T-cell (primary cell): Measurements from ENCODE around the gene CHD2. TPM values are rescaled to one million over a fixed set of nuclear protein-coding genes. Genes with fewer than 3 reads are reported as not detected.

Experiments used
- ATAC-seq, 4 experiments: fragments of 200-7000 bp in 3 of 4; fragments of 150-1000 bp in 1 of 4; cut with Tn5 transposase; replicated peaks in 1 of 4; 1 replicate in 3 of 4; 2 replicates in 1 of 4; pipeline ENCODE4 v1.10.0; 2021; ENCODE audit warnings: moderate library complexity in 3 of 4, mild to moderate bottlenecking in 2 of 4, moderate number of reproducible peaks in 1 of 4
- CTCF ChIA-PET, 2 donors: fragments of 300-600 bp; sonication (Branson Sonifier 250); formaldehyde crosslinking; loops; one replicate each; lab custom pipeline; 2022; ENCODE audit warnings: antibody characterized with exemption in 2 of 2; lab: Charles Lee
- POLR2A ChIA-PET, 2 donors: fragments of 300-600 bp; sonication (Branson Sonifier 250); formaldehyde crosslinking; loops; one replicate each; lab custom pipeline; 2022; ENCODE audit warnings: antibody characterized with exemption in 2 of 2; lab: Charles Lee
- DNase-seq, 35 experiments: peaks; one replicate each; pipeline versions ENCODE4 v3.0.0 to v3.0.0-alpha.2; 2013 to 2023
- H3K27ac ChIP-seq: one replicate; pipeline ENCODE4 v1.5.1; 2013; ENCODE audit warnings: low read length
- H3K27me3 ChIP-seq, 2 experiments: replicated peaks in 1 of 2; 1 replicate in 1 of 2; 2 replicates in 1 of 2; pipeline versions ENCODE4 v1.6.1 to v1.7.0; 2013; ENCODE audit warnings: low read length in 1 of 2, mixed read lengths in 1 of 2; ENCODE audit not compliant: control insufficient read depth in 2 of 2, insufficient read depth in 2 of 2; ENCODE audit errors: extremely low read depth in 1 of 2
- H3K36me3 ChIP-seq, 2 donors: 1 replicate in 1 of 2; 2 replicates in 1 of 2; pipeline versions ENCODE4 v1.6.1 to v1.7.0; 2013; ENCODE audit warnings: low read length in 1 of 2; ENCODE audit not compliant: control insufficient read depth in 2 of 2, insufficient read depth in 1 of 2; ENCODE audit errors: extremely low read depth in 1 of 2
- H3K4me1 ChIP-seq, 2 experiments: 1 replicate in 1 of 2; 2 replicates in 1 of 2; pipeline versions ENCODE4 v1.6.1 to v1.7.0; 2013; ENCODE audit warnings: low read length in 2 of 2, mixed read lengths in 1 of 2; ENCODE audit not compliant: insufficient read depth in 2 of 2, control insufficient read depth in 1 of 2; ENCODE audit errors: extremely low read depth in 1 of 2
- H3K4me3 ChIP-seq, 2 donors: 1 replicate in 1 of 2; 2 replicates in 1 of 2; pipeline versions ENCODE4 v1.5.1 to v1.7.0; 2013; ENCODE audit warnings: mild to moderate bottlenecking in 2 of 2, low read length in 1 of 2, moderate library complexity in 1 of 2; ENCODE audit not compliant: control insufficient read depth in 1 of 2; ENCODE audit errors: extremely low read depth in 1 of 2
- H3K9me3 ChIP-seq: 2 replicates; pipeline ENCODE4 v1.7.0; 2013
- H3K27ac Mint-ChIP-seq, 2 donors: one replicate each; pipeline ENCODE4 v1.8.0; 2020 to 2021; ENCODE audit warnings: mild to moderate bottlenecking in 2 of 2, mixed read lengths in 2 of 2
- H3K27me3 Mint-ChIP-seq, 2 donors: one replicate each; pipeline ENCODE4 v1.8.0; 2021 to 2022; ENCODE audit warnings: mixed read lengths in 2 of 2
- H3K36me3 Mint-ChIP-seq: one replicate; pipeline ENCODE4 v1.8.0; 2021; ENCODE audit warnings: mixed read lengths
- H3K4me1 Mint-ChIP-seq, 3 donors: one replicate each; pipeline ENCODE4 v1.8.0; 2020 to 2022; ENCODE audit warnings: mixed read lengths in 3 of 3, mild to moderate bottlenecking in 1 of 3
- H3K4me3 Mint-ChIP-seq, 3 donors: one replicate each; pipeline ENCODE4 v1.8.0; 2020 to 2022; ENCODE audit warnings: mild to moderate bottlenecking in 3 of 3, mixed read lengths in 3 of 3, moderate library complexity in 3 of 3
- H3K9me3 Mint-ChIP-seq, 3 donors: one replicate each; pipeline ENCODE4 v1.8.0; 2020 to 2022; ENCODE audit warnings: mixed read lengths in 3 of 3
- WGBS: methylation state at CpG from one replicate; pipeline ENCODE4 v1.1.5; 2013; ENCODE audit warnings: missing lambda C conversion rate; ENCODE audit not compliant: insufficient coverage; 5-methylcytosine and 5-hydroxymethylcytosine counted together
- total RNA-seq, 35 experiments: library from RNA in 6 of 35; stranded (reverse) in 6 of 35; fragments of 120-200 nt in 1 of 35; gene quantifications; one replicate each; pipeline versions ENCODE4 v1.2.1 to v1.2.4 and lab custom pipeline; 2013 to 2026

CHD2 gene
- total RNA-seq, 5 donors from 2014 or later (not counting 1 experiment from before 2014, with no cell fraction given): 231 to 506 (median 266) TPM

DNA sequence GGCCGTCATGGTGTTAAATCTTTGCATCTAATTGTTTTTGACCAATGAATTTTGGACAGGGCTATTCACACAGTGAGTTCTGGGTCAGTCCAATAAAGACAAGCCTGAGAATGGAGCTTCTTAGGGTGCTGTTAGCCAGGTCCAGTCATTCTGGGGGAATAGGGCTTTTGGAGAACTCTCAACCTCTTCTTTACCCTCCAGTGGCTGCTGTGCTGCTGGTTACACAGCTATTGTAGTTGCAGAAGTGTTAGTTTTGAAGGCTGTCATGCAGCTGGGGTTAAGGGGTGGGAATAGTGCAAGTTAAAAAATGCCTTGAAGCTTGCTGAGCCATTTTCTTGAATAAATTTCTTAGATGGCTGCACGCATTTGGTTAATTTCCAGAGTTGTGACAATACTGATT is 89.9 kb downstream of the CHD2 start:
- peak overlapping the region; percentile 29 to 57 for H3K27ac Mint-ChIP-seq

GRCh38 chr15:92992720-92993119 is 92.6 kb downstream of the CHD2 start:
- H3K4me3 Mint-ChIP-seq: no peak overlapping the region
- Histone ChIP-seq H3K4me1 (peaks cover 0 to under 1% of the 10 kb centered on the region in 2 experiments), H3K27ac (no peak overlapping the region), H3K27me3 (no peaks in the 10 kb centered on the region), H3K4me3 (no peak overlapping the region), H3K9me3 (no peaks in the 10 kb centered on the region), H3K36me3 (peaks cover 0 to 93% of the 10 kb centered on the region in 2 donors)
- 97% methylated on average over 5 of the region's 9 CpGs for WGBS
- no peaks in the 10 kb centered on the region for H3K9me3 Mint-ChIP-seq
- H3K4me1 Mint-ChIP-seq: peaks cover 23 to 31% (median 28%) of the 10 kb centered on the region in 3 donors
- ChIA-PET CTCF (no interaction called here), POLR2A (interaction anchor here (0.7 to 1.0 kb wide), 2 partner anchors 29 to 36 kb away, joined by 3 read pairs; no protein-coding TSS in a partner anchor)
- DNase-seq (no peak), ATAC-seq (no peak)
- no peaks in the 10 kb centered on the region for H3K27me3 Mint-ChIP-seq
- peak overlapping the region; percentile 44 to 57 for H3K27ac Mint-ChIP-seq
- H3K36me3 Mint-ChIP-seq: peaks cover 71% of the 10 kb centered on the region

More for the DNA sequence above, 89.9 kb downstream of the CHD2 start:
- Histone ChIP-seq H3K4me1 (no peaks in the 10 kb centered on the region), H3K4me3 (no peak overlapping the region), H3K27me3 (no peaks in the 10 kb centered on the region), H3K9me3 (no peaks in the 10 kb centered on the region), H3K27ac (no peak overlapping the region), H3K36me3 (peaks cover 3 to 87% of the 10 kb centered on the region in 2 donors)
- peaks cover 18 to 31% (median 23%) of the 10 kb centered on the region in 3 donors for H3K4me1 Mint-ChIP-seq
- ATAC-seq (no peak), DNase-seq (no peak)
- H3K9me3 Mint-ChIP-seq: no peaks in the 10 kb centered on the region
- no CpG with 5 or more reads among the region's 2 CpGs for WGBS
- ChIA-PET CTCF (no interaction called here), POLR2A (no interaction called here)
- no peak overlapping the region for H3K4me3 Mint-ChIP-seq
- peaks cover 63% of the 10 kb centered on the region for H3K36me3 Mint-ChIP-seq
- H3K27me3 Mint-ChIP-seq: no peaks in the 10 kb centered on the region

DNA sequence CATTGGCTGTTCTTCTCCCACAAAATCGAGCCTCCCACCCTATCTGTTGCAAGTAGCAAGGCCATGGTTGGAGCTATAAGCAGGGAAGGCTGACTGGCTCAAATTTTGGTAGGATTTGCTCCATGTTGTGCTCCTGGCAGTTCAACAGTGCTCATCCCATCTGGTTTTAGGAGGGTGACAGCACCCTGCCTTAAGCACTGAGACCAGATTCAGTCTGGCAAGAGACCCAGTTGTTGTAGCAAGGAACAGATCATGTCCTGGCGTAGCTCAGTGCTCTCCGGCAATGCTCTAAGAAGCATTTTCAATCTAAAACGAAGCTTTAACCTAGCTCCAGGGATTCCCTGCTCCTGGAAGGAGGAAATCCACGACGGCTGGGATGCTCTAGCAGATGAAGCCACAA is 97.7 kb downstream of the CHD2 start:
- DNase-seq: no peak
- Histone ChIP-seq H3K9me3 (no peaks in the 10 kb centered on the region), H3K4me3 (no peak overlapping the region), H3K27me3 (no peaks in the 10 kb centered on the region), H3K36me3 (peaks cover 4 to 91% of the 10 kb centered on the region in 2 donors), H3K4me1 (peaks cover 0 to 8% of the 10 kb centered on the region in 2 experiments), H3K27ac (no peak overlapping the region)
- Mint-ChIP-seq H3K9me3 (no peaks in the 10 kb centered on the region), H3K27ac (peak overlapping the region; percentile 63 to 84), H3K4me3 (no peak overlapping the region), H3K4me1 (peaks cover 11 to 24% (median 20%) of the 10 kb centered on the region in 3 donors), H3K27me3 (no peaks in the 10 kb centered on the region), H3K36me3 (peaks cover 73% of the 10 kb centered on the region)
- ChIA-PET POLR2A (interaction anchor here in 1 of 2 donors (0.6 kb wide), 1 partner anchor 31 kb away, joined by 3 read pairs; no protein-coding TSS in a partner anchor), CTCF (no interaction called here)
- 100% methylated on average over 3 of the region's 6 CpGs for WGBS
- ATAC-seq: no peak

DNA sequence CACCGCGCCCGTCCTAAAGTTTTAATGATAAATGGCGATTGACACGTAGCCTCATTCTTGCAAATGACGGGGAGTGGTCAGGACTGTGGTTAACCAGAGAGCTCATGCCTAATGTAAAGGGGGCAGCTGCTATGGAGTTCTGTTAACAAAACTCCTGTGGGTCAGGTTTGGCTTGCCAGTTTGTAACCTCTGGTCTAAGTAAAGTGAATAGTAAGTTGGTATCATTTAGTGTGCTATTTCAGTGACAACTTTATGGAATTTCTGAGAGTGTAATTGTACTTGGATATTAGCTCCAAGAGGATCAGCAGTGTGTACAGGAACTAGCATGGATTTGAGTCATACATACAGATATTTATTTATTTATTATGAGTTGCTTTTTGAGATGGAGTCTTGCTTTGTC is 101.0 kb downstream of the CHD2 start:
- POLR2A ChIA-PET: interaction anchor here in 1 of 2 donors (0.7 kb wide), 1 partner anchor 17 kb away, joined by 5 read pairs; no protein-coding TSS in a partner anchor
- Mint-ChIP-seq H3K4me3 (no peak overlapping the region), H3K27ac (peak overlapping the region; percentile 28 to 36), H3K36me3 (peaks cover 79% of the 10 kb centered on the region), H3K9me3 (no peaks in the 10 kb centered on the region), H3K27me3 (no peaks in the 10 kb centered on the region), H3K4me1 (peaks cover 4 to 18% (median 18%) of the 10 kb centered on the region in 3 donors)
- ATAC-seq: no peak
- WGBS: 94% methylated on average over 6 of the region's 6 CpGs
- no peaks in the 10 kb centered on the region for H3K27me3 ChIP-seq
- no peak overlapping the region for H3K27ac ChIP-seq
- peaks cover 12 to 89% of the 10 kb centered on the region in 2 donors for H3K36me3 ChIP-seq
- no peak for DNase-seq
- H3K4me1 ChIP-seq: peaks cover 0 to 8% of the 10 kb centered on the region in 2 experiments
- CTCF ChIA-PET: interaction anchor here (0.8 to 1.0 kb wide), 2 partner anchors 28 to 204 kb away, joined by 3 to 4 read pairs; no protein-coding TSS in a partner anchor
- no peak overlapping the region for H3K4me3 ChIP-seq
- no peaks in the 10 kb centered on the region for H3K9me3 ChIP-seq

DNA sequence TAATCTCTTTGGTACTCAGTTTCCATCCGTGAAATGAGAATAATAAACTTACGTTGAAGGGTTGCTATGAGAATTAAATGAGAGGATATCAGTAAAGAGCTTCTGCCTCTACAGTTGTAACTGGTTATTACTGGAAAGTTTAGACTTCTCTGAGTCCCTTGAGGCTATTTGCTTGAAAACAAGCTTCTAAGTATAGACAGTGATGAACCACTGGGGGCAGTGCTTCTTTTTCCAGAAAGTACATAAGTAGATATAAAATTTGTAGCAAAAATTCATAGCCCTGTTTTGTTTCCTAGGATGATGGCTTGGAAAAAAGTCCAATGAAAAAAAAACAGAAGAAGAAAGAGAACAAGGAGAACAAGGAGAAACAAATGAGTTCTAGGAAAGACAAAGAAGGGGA is 101.8 kb downstream of the CHD2 start:
- Mint-ChIP-seq H3K4me1 (peaks cover 4 to 21% (median 18%) of the 10 kb centered on the region in 3 donors), H3K27ac (peak overlapping the region; percentile 53 to 78), H3K9me3 (no peaks in the 10 kb centered on the region), H3K27me3 (no peaks in the 10 kb centered on the region), H3K4me3 (no peak overlapping the region), H3K36me3 (peaks cover 79% of the 10 kb centered on the region)
- no peak overlapping the region for H3K27ac ChIP-seq
- ATAC-seq (no peak), DNase-seq (no peak)
- POLR2A ChIA-PET: interaction anchor here in 1 of 2 donors (0.6 kb wide), 1 partner anchor 12 kb away, joined by 3 read pairs; no protein-coding TSS in a partner anchor
- 92% methylated on average over 2 of the region's 2 CpGs for WGBS
- H3K4me1 ChIP-seq: peaks cover 0 to 8% of the 10 kb centered on the region in 2 experiments
- no peak overlapping the region for H3K4me3 ChIP-seq
- peaks cover 12 to 88% of the 10 kb centered on the region in 2 donors for H3K36me3 ChIP-seq
- H3K27me3 ChIP-seq: no peaks in the 10 kb centered on the region
- no peaks in the 10 kb centered on the region for H3K9me3 ChIP-seq
- CTCF ChIA-PET: interaction anchor here in 1 of 2 donors (1.0 kb wide), 1 partner anchor 205 kb away, joined by 3 read pairs; no protein-coding TSS in a partner anchor

DNA sequence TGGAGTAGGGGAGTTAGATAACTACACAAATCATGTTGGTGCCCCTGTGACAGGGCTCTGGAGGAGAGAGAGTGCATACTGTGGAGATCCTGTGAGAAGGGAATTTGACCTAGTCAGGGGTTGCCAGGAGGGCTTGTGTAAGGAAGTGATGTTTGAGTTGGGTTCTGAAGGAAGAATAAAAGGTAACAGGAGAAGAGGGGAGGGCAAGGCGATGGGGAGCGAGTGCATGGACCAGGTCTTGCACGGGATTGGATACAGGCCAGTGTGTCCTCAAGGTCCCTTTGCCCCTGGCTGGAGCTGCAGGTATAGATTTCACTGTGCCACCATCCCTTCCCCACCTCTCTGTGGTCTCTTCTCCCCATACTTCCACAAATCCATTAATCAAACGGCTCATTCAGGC is 105.0 kb downstream of the CHD2 start:
- peak overlapping the region in 1 of 2 donors; percentile 71 for H3K27ac Mint-ChIP-seq
- peaks cover 3 to 13% (median 5%) of the 10 kb centered on the region in 3 donors for H3K4me1 Mint-ChIP-seq
- H3K36me3 Mint-ChIP-seq: peaks cover 81% of the 10 kb centered on the region
- CTCF ChIA-PET: no interaction called here
- no peak overlapping the region for H3K27ac ChIP-seq
- no peaks in the 10 kb centered on the region for H3K9me3 ChIP-seq
- no peak overlapping the region for H3K4me3 Mint-ChIP-seq
- peaks cover 11 to 90% of the 10 kb centered on the region in 2 donors for H3K36me3 ChIP-seq
- DNase-seq (no peak), ATAC-seq (no peak)
- WGBS: 100% methylated on average over 1 of the region's 4 CpGs
- H3K27me3 Mint-ChIP-seq: no peaks in the 10 kb centered on the region
- H3K4me1 ChIP-seq: no peaks in the 10 kb centered on the region
- no peaks in the 10 kb centered on the region for H3K9me3 Mint-ChIP-seq
- POLR2A ChIA-PET: no interaction called here
- no peaks in the 10 kb centered on the region for H3K27me3 ChIP-seq
- H3K4me3 ChIP-seq: no peak overlapping the region
